SU-DHL-6 (cell line): ENCODE results near the gene SIX3.

ENCODE experiments used
- H2AFZ ChIP-seq: fragments of 200-600 bp; sonication (generic); 2 replicates; pipeline ENCODE4 v1.6.1; 2014; ENCODE audit warnings: low read depth, mild to moderate bottlenecking, moderate library complexity, mixed read lengths, antibody characterized with exemption, low read length; ENCODE audit not compliant: severe bottlenecking
- H3F3A ChIP-seq: fragments of 200-600 bp; shearing (Covaris generic); 2 replicates; pipeline ENCODE4 v1.6.0; 2016; ENCODE audit warnings: antibody characterized with exemption, mild to moderate bottlenecking; ENCODE audit not compliant: insufficient read depth
- H3K27ac ChIP-seq: fragments of 200-600 bp; sonication (generic); 2 replicates; pipeline ENCODE4 v1.5.1; 2016; ENCODE audit warnings: low read depth, mild to moderate bottlenecking, low read length, moderate library complexity, mixed read lengths
- H3K27me3 ChIP-seq: fragments of 200-600 bp; sonication (generic), shearing (Covaris generic); 2 replicates; pipeline ENCODE4 v1.6.0; 2014; ENCODE audit warnings: mild to moderate bottlenecking, low read length
- H3K36me3 ChIP-seq: fragments of 200-600 bp; sonication (generic); 2 replicates; pipeline ENCODE4 v1.6.1; 2014; ENCODE audit warnings: mild to moderate bottlenecking, low read length, mixed read lengths
- H3K4me2 ChIP-seq: fragments of 300-600, 200-600 bp; shearing (Covaris generic), sonication (generic); 2 replicates; pipeline ENCODE4 v1.6.0; 2014; ENCODE audit warnings: low read length, low read depth, mild to moderate bottlenecking; ENCODE audit not compliant: poor library complexity, severe bottlenecking
- H3K4me3 ChIP-seq: fragments of 200-600 bp; sonication (generic); 2 replicates; pipeline ENCODE4 v1.5.1; 2014; ENCODE audit warnings: antibody characterized with exemption, low read length, mild to moderate bottlenecking, mixed read lengths; ENCODE audit not compliant: insufficient read depth, poor library complexity, severe bottlenecking
- H3K79me2 ChIP-seq: fragments of 200-600 bp; sonication (generic); 2 replicates; pipeline ENCODE4 v1.6.1; 2014; ENCODE audit warnings: mild to moderate bottlenecking, low read length, moderate library complexity; ENCODE audit not compliant: insufficient read depth
- H3K9ac ChIP-seq: fragments of 200-600 bp; sonication (generic); 2 replicates; pipeline ENCODE4 v1.7.0; 2014; ENCODE audit warnings: mild to moderate bottlenecking, low read length
- H3K9me2 ChIP-seq: fragments of 200-600 bp; sonication (generic); replicated peaks from 2 replicates; pipeline ENCODE4 v1.6.1; 2014; ENCODE audit warnings: low read length; ENCODE audit not compliant: insufficient read depth
- H3K9me3 ChIP-seq: fragments of 200-600 bp; sonication (generic); 2 replicates; pipeline ENCODE4 v1.6.1; 2014; ENCODE audit warnings: low read length, mixed read lengths; ENCODE audit not compliant: insufficient read depth
- H4K20me1 ChIP-seq: fragments of 200-600 bp; sonication (generic); 2 replicates; pipeline ENCODE4 v1.6.1; 2014; ENCODE audit warnings: low read depth, mild to moderate bottlenecking, antibody characterized with exemption, low read length, moderate library complexity, mixed read lengths
- CTCF ChIP-seq: fragments of 200-600 bp; sonication (generic); IDR thresholded peaks from one replicate; pipeline ENCODE4 v1.5.1; 2017; ENCODE audit warnings: antibody characterized with exemption, mild to moderate bottlenecking, low read length, moderate library complexity; ENCODE audit not compliant: insufficient read depth, poor library complexity, severe bottlenecking
- EZH2phosphoT487 ChIP-seq: fragments of 200-600 bp; sonication (generic), shearing (Covaris generic); conservative IDR thresholded peaks from 2 replicates; pipeline ENCODE4 v1.6.1; 2018; ENCODE audit warnings: mild to moderate bottlenecking, antibody characterized with exemption, low read length, moderate library complexity, mixed read lengths

The SIX3 gene

GRCh38 chr2:44952806-44953498 lies 11.4 kb downstream of the SIX3 start:
- Histone ChIP-seq H3K27me3 (no peaks in the 10 kb centered on the region), H3F3A (no peaks in the 10 kb centered on the region), H3K9me3 (no peaks in the 10 kb centered on the region), H4K20me1 (no peaks in the 10 kb centered on the region), H3K9ac (no peak overlapping the region), H3K27ac (no peak overlapping the region), H2AFZ (no peak overlapping the region), H3K4me3 (no peak overlapping the region), H3K9me2 (no peaks in the 10 kb centered on the region), H3K36me3 (no peaks in the 10 kb centered on the region), H3K79me2 (no peaks in the 10 kb centered on the region), H3K4me2 (no peak overlapping the region)
- no peak for TF ChIP-seq EZH2phosphoT487
- no peak for TF ChIP-seq CTCF

- H3K79me2 ChIP-seq: no peaks in the 10 kb centered on the region
- no peaks in the 10 kb centered on the region for H3K36me3 ChIP-seq
- no peaks in the 10 kb centered on the region for H4K20me1 ChIP-seq
- H3K27me3 ChIP-seq: no peaks in the 10 kb centered on the region
- H2AFZ ChIP-seq: no peak overlapping the region
- H3K4me2 ChIP-seq: no peak overlapping the region
- H3K9ac ChIP-seq: no peak overlapping the region
- no peaks in the 10 kb centered on the region for H3K9me2 ChIP-seq
- no peak overlapping the region for H3K4me3 ChIP-seq
- H3K9me3 ChIP-seq: no peaks in the 10 kb centered on the region
- no peak overlapping the region for H3K27ac ChIP-seq
- no peaks in the 10 kb centered on the region for H3F3A ChIP-seq
- TF ChIP-seq EZH2phosphoT487 (no peak), CTCF (no peak)
Measured at GRCh38 chr2:44953499-44953883, 12.0 kb downstream of the SIX3 start.

GRCh38 chr2:44954447-44954888 lies 13.0 kb downstream of the SIX3 start:
- Histone ChIP-seq H4K20me1 (no peaks in the 10 kb centered on the region), H3K27me3 (no peaks in the 10 kb centered on the region)

More at GRCh38 chr2:44954447-44954888, 13.0 kb downstream of the SIX3 start:
- H3K27ac ChIP-seq: no peak overlapping the region
- H2AFZ ChIP-seq: no peak overlapping the region
- no peaks in the 10 kb centered on the region for H3K9me2 ChIP-seq
- H3K4me3 ChIP-seq: no peak overlapping the region
- no peak overlapping the region for H3K9ac ChIP-seq
- H3K79me2 ChIP-seq: no peaks in the 10 kb centered on the region
- H3K4me2 ChIP-seq: no peak overlapping the region
- H3F3A ChIP-seq: no peaks in the 10 kb centered on the region
- no peaks in the 10 kb centered on the region for H3K9me3 ChIP-seq
- no peaks in the 10 kb centered on the region for H3K36me3 ChIP-seq
- no peak for TF ChIP-seq CTCF
- TF ChIP-seq EZH2phosphoT487: no peak
